Measurements from ENCODE around the gene STX17. TPM values are rescaled to one million over a fixed set of nuclear protein-coding genes. Genes with fewer than 3 reads are reported as not detected.
"Not testable (repeated sequence)": the region's sequence is repeated elsewhere in the genome, so short reads cannot be mapped to it uniquely, and the experiment has no call there.

Gene STX17
- total RNA-seq, 4 donors from 2014 or later, result 18.1 to 51.1 (median 20.5) TPM

- ATAC-seq (ENCODE audit: low FRiP score) (no peak), DNase-seq (ENCODE audit: low spot score) (no peak)
- TF ChIP-seq, protein P1, sequence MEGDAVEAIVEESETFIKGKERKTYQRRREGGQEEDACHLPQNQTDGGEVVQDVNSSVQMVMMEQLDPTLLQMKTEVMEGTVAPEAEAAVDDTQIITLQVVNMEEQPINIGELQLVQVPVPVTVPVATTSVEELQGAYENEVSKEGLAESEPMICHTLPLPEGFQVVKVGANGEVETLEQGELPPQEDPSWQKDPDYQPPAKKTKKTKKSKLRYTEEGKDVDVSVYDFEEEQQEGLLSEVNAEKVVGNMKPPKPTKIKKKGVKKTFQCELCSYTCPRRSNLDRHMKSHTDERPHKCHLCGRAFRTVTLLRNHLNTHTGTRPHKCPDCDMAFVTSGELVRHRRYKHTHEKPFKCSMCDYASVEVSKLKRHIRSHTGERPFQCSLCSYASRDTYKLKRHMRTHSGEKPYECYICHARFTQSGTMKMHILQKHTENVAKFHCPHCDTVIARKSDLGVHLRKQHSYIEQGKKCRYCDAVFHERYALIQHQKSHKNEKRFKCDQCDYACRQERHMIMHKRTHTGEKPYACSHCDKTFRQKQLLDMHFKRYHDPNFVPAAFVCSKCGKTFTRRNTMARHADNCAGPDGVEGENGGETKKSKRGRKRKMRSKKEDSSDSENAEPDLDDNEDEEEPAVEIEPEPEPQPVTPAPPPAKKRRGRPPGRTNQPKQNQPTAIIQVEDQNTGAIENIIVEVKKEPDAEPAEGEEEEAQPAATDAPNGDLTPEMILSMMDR (IDR thresholded peaks at IDR 0.05), result no peak
These were observed 70.8 kb downstream of the STX17 start for GRCh38 chr9:99977033-99977792.

- TF ChIP-seq, protein P1 (IDR thresholded peaks at IDR 0.05), result no peak
- ATAC-seq (ENCODE audit: low FRiP score) (no peak), DNase-seq (ENCODE audit: low spot score) (no peak)
These were observed 71.8 kb downstream of the STX17 start for GRCh38 chr9:99978221-99978620.

DNA sequence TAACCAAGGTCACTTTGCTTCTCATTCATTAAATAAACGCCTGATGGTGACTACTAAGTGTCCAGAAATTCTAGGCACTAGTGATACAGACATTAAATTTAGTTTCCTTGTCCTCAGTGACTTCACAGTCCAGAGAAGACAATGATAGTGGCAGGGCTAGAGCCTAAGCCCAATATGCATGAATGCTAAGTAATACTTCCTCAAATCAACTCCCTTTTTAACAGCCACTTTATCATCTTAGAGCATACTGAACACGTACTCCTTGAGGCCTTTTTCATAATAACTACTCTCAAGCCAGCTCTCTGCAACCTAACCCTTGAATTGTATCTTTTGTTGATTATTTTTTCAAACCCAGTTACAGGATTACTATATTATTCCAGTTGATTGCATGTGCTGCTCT is 74.1 kb downstream of the STX17 start:
- ATAC-seq (ENCODE audit: low FRiP score), result no peak
- TF ChIP-seq, protein P1 (IDR thresholded peaks at IDR 0.05), result no peak
- no peak for DNase-seq (ENCODE audit: low spot score)

DNA sequence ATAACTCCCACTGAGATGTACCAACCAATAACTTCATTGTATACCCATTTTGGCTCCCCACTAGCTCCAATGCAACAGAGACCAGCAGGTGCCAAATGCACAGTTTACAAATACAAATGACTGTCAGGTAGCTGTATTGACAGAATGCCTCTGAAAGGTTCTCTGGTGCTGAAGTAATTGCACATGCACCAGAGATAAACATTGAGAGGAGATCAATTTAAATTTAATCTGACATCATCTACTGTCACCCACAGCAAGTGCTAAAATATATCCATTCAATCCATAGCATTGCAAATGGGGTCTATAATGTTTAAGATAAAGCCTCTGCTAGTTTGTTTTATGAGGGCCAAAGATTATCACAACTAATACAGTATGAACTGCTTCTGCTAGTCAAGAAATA is 80.2 kb downstream of the STX17 start:
- TF ChIP-seq, protein P1 (IDR thresholded peaks at IDR 0.05), result no peak
- ATAC-seq (ENCODE audit: low FRiP score) (no peak), DNase-seq (ENCODE audit: low spot score) (no peak)

- not testable (repeated sequence) for ATAC-seq (ENCODE audit: low FRiP score)
These were observed 84.1 kb downstream of the STX17 start for GRCh38 chr9:99990508-99990907.

GRCh38 chr9:99998266-99998665 is 91.8 kb downstream of the STX17 start:
- DNase-seq (ENCODE audit: low spot score), result no peak

More at GRCh38 chr9:99990508-99990907, 84.1 kb downstream of the STX17 start:
- not testable (repeated sequence) for DNase-seq (ENCODE audit: low spot score)

GRCh38 chr9:99998866-99999265 is 92.4 kb downstream of the STX17 start:
- ATAC-seq (ENCODE audit: low FRiP score) (no peak), DNase-seq (ENCODE audit: low spot score) (no peak)
- TF ChIP-seq, protein P1 (IDR thresholded peaks at IDR 0.05), result no peak

More at GRCh38 chr9:99998266-99998665, 91.8 kb downstream of the STX17 start:
- ATAC-seq (ENCODE audit: low FRiP score), result no peak
- TF ChIP-seq, protein P1 (IDR thresholded peaks at IDR 0.05), result no peak
